ENCODE measurements around the gene IDE. TPM values are rescaled to one million over a fixed set of nuclear protein-coding genes. Genes with fewer than 3 reads are reported as not detected.

Gene IDE
- total RNA-seq, 6 donors from 2014 or later: 12.4 to 38.4 (median 27.1) TPM

- WGBS, 2 donors: 95 to 98% methylated on average over 2 of the region's 2 CpGs
- H3K4me3 ChIP-seq: no peak overlapping the region
- no peaks in the 10 kb centered on the region for H3K27me3 ChIP-seq
- H3K4me1 ChIP-seq: no peaks in the 10 kb centered on the region
- no peak for TF ChIP-seq CTCF (IDR thresholded peaks at IDR 0.05)
- no peak for TF ChIP-seq EP300 (IDR thresholded peaks at IDR 0.05)
- no peak for TF ChIP-seq POLR2AphosphoS5 (IDR thresholded peaks at IDR 0.05)
- TF ChIP-seq POLR2A (IDR thresholded peaks at IDR 0.05): no peak
- H3K36me3 ChIP-seq: peaks cover 11 to 58% (median 30%) of the 10 kb centered on the region in 4 donors
- H3K27ac ChIP-seq: no peak overlapping the region
- ATAC-seq (ENCODE audit: low FRiP score in 2 of 2) (no peak), DNase-seq (no peak)
- H3K9me3 ChIP-seq: no peaks in the 10 kb centered on the region
Measured at GRCh38 chr10:92452313-92452712, 121.6 kb downstream of the IDE start.

- no peak for ATAC-seq (ENCODE audit: low FRiP score in 2 of 2)
Measured at GRCh38 chr10:92451431-92451830, 122.5 kb downstream of the IDE start.

GRCh38 chr10:92450896-92451295, 123.0 kb downstream of the IDE start:
- no peak overlapping the region for H3K4me3 ChIP-seq
- no peaks in the 10 kb centered on the region for H3K9me3 ChIP-seq
- WGBS, 2 donors: 84 to 89% methylated on average over 2 of the region's 2 CpGs
- no peak for ATAC-seq (ENCODE audit: low FRiP score in 2 of 2)
- peaks cover 11 to 45% (median 28%) of the 10 kb centered on the region in 4 donors for H3K36me3 ChIP-seq
- no peaks in the 10 kb centered on the region for H3K27me3 ChIP-seq
- no peak overlapping the region for H3K27ac ChIP-seq
- no peaks in the 10 kb centered on the region for H3K4me1 ChIP-seq
- TF ChIP-seq CTCF (IDR thresholded peaks at IDR 0.05): no peak
- DNase-seq: no peak

More at GRCh38 chr10:92451431-92451830, 122.5 kb downstream of the IDE start:
- Histone ChIP-seq H3K36me3 (peaks cover 11 to 51% (median 30%) of the 10 kb centered on the region in 4 donors), H3K27ac (no peak overlapping the region), H3K4me1 (no peaks in the 10 kb centered on the region), H3K27me3 (no peaks in the 10 kb centered on the region), H3K4me3 (no peak overlapping the region), H3K9me3 (no peaks in the 10 kb centered on the region)
- WGBS, 2 donors: 96 to 99% methylated on average over 7 of the region's 7 CpGs
- DNase-seq: no peak
- no peak for TF ChIP-seq POLR2AphosphoS5 (IDR thresholded peaks at IDR 0.05)
- no peak for TF ChIP-seq EP300 (IDR thresholded peaks at IDR 0.05)
- TF ChIP-seq POLR2A (IDR thresholded peaks at IDR 0.05): no peak
- no peak for TF ChIP-seq CTCF (IDR thresholded peaks at IDR 0.05)

- Histone ChIP-seq H3K27me3 (no peaks in the 10 kb centered on the region), H3K27ac (no peak overlapping the region), H3K4me3 (no peak overlapping the region), H3K4me1 (no peaks in the 10 kb centered on the region), H3K9me3 (no peaks in the 10 kb centered on the region), H3K36me3 (no peaks in the 10 kb centered on the region)
- ATAC-seq (ENCODE audit: low FRiP score in 2 of 2) (no peak), DNase-seq (no peak)
- 86 to 96% methylated on average over 5 of the region's 5 CpGs for WGBS, 2 donors
- TF ChIP-seq EP300 (IDR thresholded peaks at IDR 0.05): no peak
- no peak for TF ChIP-seq CTCF (IDR thresholded peaks at IDR 0.05)
- TF ChIP-seq POLR2A (IDR thresholded peaks at IDR 0.05): no peak
- TF ChIP-seq POLR2AphosphoS5 (IDR thresholded peaks at IDR 0.05): no peak
Measured at GRCh38 chr10:92440578-92440977, 133.3 kb downstream of the IDE start.

- no peaks in the 10 kb centered on the region for H3K36me3 ChIP-seq
- 91 to 96% methylated on average over 6 of the region's 6 CpGs for WGBS, 2 donors
- H3K4me3 ChIP-seq: no peak overlapping the region
- H3K27ac ChIP-seq: no peak overlapping the region
- H3K9me3 ChIP-seq: no peaks in the 10 kb centered on the region
- ATAC-seq (ENCODE audit: low FRiP score in 2 of 2) (no peak), DNase-seq (no peak)
- no peak for TF ChIP-seq POLR2A (IDR thresholded peaks at IDR 0.05)
- H3K4me1 ChIP-seq: no peaks in the 10 kb centered on the region
- H3K27me3 ChIP-seq: no peaks in the 10 kb centered on the region
Measured at GRCh38 chr10:92438220-92438619, 135.7 kb downstream of the IDE start.

Measured in upper lobe of left lung (tissue), 6 donors.